NCI-H1092 treated with DMSO at 0.1 percent for 48 hours (cell line): ENCODE results near the gene TMEM52.
"Not testable (repeated sequence)": the region's sequence is repeated elsewhere in the genome, so short reads cannot be mapped to it uniquely, and the experiment has no call there.

Experiments used
- DNase-seq: peaks from one replicate; lab custom pipeline; 2025; lab: John Stamatoyannopoulos, UW

Gene TMEM52

GRCh38 chr1:1945782-1946393, 26.8 kb upstream of the TMEM52 start:
- DNase-seq = no peak

DNA sequence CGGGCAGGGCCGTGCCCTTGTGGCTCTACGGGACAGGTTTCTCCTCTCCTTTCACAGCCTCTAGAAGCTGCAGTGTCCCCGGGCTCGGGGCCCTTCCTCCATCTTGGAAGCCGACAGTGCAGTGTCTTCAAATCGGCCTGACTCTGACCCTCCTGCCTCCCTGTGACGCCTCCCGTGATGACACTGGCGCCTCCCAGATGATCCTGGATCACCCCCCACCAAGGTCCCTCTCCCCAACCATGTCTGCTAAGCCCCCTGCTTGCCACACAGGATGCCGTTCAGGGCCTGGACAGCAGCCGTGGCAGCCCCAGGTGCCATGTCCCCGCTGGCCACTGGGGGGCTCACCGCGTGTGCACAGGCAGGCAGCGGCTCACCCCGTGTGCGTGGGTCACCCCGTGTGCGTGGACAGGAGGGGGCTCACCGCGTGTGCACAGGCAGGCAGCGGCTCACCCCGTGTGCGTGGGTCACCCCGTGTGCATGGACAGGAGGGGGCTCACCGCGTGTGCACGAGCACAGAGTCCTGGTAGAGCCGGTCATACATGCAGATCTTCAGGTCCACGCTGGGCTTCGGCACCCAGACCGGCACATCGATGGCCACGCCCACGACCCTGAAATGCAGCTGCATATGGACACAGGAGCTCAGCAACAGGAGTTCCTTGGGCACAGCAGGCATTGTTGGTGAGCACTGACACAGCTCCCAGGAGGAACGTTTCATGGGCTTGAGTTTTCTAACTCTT, 24.9 kb upstream of the TMEM52 start:
- DNase-seq = peak; percentile 3

- no peak for DNase-seq
Measured at GRCh38 chr1:1942753-1943656, 23.9 kb upstream of the TMEM52 start.

GRCh38 chr1:1941868-1942752, 23.0 kb upstream of the TMEM52 start:
- no peak for DNase-seq

DNA sequence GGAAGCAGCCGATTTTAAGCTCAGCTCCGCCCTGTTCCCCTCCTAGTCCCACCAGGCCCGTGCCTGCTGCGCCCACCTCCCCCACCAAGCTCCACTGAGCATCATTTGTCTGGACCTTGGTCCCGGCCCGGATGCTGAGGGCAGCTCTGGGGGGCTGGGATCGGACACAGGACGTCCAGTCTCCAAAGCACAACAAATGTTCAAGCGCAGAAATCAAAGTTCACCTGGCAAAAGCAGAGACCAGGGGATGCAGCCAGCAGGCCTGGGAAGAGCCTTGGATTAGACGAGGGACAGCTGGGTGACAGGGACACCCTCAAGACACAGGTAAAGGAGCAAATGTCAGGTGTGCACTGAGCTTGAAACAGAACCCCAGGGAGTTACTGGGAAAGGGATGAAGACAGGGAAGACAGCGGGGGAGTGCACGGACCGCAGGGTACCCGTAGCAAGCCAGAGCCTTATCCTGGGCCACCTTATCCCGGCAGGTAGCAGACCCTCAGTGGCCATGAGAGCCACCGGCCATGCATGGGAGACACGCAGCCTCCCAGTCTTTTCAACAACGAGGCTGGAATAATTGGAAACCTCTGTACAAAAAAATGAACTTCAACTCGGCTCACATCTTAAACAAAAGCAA, 22.2 kb upstream of the TMEM52 start:
- no peak for DNase-seq

DNA sequence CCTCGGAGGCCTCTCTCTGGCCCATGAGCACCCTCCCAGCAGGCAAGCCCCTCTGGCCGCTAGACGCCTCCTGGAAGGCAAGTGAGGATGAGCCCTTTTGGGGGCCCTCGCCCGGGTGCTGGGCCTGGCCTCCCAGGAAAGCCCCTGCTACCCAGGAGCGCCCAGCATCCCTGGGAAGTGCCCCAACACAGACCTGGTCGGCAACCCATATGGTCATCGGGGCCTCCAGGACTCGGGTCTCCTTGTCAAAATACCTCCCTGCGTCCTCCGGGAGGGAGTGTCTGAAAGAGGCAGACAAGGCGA, 21.0 kb upstream of the TMEM52 start:
- no peak for DNase-seq

DNA sequence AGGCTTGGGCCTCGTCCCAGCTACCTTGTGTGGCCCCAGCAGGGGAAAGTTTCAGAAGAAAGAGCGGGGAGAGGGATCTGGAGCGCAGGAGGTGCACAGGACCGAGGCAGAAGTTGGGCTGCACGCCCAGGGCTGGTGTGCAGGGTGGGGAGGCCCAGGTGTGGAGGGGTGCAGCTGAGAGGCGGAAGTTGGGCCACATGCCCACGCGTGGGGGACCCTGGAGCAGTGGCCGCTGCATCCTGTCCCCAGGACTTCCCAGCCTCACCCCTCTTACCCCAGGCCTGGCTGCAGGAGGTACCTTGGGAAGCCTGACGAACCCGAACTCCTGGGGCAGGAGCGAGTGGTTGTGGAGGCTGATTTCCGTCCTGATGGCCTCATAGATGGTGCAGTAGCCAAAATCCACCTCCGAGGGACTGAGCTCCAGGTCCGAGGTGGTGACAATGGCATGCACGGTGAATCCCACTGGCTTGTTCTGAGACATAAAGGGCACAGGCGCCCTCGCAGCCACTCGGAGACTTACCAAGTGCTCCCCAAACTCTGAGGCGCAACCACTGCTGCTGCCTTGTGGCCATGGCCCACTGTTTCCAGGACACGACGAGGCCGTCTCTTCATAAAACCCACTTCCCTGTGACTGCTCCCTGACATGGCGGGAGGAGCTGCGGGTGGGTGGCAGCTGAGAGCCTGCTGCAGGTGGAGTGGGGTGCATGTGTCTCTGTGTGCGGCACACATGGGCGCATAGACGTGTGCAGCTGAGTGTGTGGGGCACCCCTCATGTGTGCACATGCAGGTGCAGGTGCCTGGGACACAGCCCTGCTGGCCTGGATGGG, 20.4 kb upstream of the TMEM52 start:
- DNase-seq = no peak

DNA sequence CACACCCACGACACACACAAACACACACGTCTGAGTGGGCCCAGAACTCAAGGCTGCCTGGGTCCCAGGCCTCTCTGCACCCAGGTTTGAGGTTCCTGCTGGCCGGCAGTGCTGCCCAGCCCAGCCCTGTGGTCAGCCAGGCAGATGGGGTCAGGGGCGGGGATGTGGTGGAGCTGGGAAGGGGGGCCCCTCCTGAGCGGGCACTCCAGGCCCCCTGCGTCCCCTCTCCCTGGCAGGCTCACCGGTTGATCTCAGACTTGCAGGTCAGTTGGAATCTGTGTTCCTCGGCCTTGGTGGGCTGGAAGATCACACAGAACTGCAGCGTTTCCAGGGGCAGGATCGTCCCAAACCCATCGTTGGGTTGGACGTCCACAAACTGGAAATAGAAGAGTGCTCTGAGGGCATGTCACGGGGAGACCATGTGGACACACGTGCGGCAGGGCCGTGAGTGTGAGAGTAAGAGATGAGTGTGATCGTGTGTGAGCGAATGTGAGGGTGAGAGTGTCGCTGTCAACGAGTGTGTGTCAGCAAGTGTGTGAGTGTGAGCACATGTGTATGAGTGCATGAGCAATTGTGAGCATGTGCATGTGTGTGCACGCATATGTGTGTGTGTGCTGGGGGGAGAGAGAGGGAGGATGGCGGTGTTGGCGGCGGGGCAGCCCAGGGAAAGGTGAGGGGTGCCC, 19.7 kb upstream of the TMEM52 start:
- no peak for DNase-seq

- no peak for DNase-seq
Measured at GRCh38 chr1:1938276-1938573, 19.1 kb upstream of the TMEM52 start.

GRCh38 chr1:1937549-1938275, 18.6 kb upstream of the TMEM52 start:
- DNase-seq = no peak

DNA sequence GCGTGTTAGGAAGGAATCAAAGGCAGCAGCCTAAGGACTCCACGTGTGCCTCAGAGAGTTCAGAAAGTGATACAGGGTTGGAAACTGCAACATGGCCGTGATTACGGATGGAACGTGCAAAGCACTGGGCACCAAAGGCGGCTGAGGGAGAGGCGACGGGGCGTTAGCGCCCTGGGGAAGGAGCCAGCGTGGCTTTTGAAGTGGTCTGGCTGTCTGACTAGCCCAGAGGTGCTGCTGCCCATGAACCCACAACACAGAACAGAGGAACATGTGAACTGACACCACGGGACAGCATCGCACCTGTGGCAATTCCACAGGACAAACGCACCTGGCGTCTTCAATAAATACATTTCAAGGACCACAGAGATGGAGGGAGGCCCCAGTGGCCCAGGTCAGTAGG, 18.0 kb upstream of the TMEM52 start:
- no peak for DNase-seq

GRCh38 chr1:1934848-1935247, 15.8 kb upstream of the TMEM52 start:
- DNase-seq = not testable (repeated sequence)

DNA sequence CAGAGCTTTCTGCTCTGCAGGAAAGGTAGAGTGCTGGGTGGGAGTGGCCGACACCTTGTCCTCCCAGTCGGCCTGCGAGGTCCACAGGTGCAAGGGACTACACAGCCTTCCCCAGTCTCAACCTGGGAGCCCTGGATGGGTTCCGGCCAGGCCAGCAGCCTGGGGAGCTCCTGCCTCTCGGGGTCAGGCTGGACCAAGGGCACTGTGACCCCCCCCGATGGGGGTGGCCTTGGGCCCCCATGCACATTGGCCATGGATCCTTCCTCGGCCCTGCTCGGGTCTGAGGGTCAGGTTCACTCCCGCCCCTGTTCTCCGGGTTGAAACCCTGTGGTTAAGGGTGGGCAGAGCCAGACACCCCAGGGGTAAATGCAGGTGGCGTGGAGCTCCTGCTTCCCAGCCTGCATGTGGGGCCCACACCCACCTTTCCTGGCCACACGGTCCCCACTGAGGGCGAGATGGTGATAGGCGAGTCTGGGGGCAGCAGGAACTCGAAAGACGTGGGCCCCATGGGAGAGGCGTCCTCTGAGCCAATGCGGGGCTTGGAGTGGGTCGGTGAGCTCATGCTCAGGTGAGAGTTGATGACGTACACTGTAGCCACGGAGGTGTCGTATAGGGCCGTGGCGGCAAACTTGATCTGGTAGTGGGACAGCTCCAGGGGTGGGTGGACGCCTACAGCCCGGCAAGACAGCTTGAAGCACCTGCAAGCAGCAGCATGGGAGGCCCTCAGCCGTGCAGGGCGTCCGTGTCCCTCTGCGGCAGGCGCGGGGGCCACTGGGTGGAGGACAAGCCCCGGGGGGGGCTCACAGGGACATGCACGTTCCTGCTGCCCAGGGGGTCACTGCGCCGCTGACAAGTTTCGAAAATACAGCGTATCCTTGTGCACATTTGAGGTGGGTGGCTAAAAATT, 10.8 kb upstream of the TMEM52 start:
- DNase-seq = no peak

GRCh38 chr1:1929102-1929638, 10.1 kb upstream of the TMEM52 start:
- no peak for DNase-seq

- DNase-seq = no peak
Measured at GRCh38 chr1:1928231-1929101, 9.4 kb upstream of the TMEM52 start.

- no peak for DNase-seq
Measured at GRCh38 chr1:1927751-1928150, 8.7 kb upstream of the TMEM52 start.
